HG03439 (cell line): Measurements from ENCODE around the gene ZNF622.

Experiments used
- ATAC-seq: cut with Tn5 transposase; IDR thresholded peaks from one replicate; pipeline ENCODE4 v1.9.1; 2021; ENCODE audit warnings: mild to moderate bottlenecking, moderate library complexity; ENCODE audit not compliant: unreplicated experiment

ZNF622 gene, protein sequence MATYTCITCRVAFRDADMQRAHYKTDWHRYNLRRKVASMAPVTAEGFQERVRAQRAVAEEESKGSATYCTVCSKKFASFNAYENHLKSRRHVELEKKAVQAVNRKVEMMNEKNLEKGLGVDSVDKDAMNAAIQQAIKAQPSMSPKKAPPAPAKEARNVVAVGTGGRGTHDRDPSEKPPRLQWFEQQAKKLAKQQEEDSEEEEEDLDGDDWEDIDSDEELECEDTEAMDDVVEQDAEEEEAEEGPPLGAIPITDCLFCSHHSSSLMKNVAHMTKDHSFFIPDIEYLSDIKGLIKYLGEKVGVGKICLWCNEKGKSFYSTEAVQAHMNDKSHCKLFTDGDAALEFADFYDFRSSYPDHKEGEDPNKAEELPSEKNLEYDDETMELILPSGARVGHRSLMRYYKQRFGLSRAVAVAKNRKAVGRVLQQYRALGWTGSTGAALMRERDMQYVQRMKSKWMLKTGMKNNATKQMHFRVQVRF

DNA sequence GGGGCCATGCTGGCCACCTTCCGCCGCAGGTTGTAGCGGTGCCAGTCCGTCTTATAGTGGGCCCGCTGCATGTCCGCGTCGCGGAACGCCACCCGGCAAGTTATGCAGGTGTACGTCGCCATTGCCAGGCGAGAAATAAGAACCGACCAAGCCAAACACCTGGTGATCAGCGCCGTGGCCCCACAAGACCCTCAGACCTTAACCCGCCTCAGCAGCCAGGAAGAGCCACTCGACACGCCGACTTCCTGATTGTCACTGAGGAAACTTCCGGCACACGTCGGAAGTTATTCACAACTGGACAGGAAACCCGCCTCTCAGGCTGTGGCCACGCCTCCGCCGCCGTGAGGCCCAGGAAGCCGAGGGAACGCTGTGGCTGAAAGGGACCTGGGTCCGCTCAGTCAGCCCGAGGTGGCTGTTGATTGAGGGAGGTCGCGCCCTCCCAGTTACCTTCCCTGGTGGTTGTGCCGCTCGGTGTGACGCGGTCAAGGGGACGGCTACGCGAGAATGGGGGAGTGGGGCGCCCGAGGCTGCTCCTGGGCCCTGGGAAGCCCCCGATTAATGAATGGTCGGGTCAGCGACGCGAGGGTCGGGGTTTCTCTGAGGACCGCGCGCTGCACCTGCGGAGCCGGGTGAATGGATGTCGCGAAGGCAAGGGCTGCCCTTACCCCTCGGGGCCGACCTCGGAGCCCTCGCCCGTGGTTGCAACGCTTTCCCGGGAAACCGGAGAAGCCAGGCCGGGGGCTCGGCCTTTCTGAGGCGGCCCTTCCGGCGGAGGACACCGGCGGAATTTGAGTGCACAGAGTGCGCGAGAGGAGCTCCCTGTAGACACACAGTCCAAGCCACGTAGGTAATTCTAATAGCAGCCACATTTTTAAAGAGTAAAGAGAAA lies at the start of gene ZNF622:
Gene ZNF622, minus strand, starts transcription at position 257 of the 889 bp plus-strand sequence. Its CDS starts 135 bp downstream, at position 122.
- ATAC-seq = peak; percentile 83

DNA sequence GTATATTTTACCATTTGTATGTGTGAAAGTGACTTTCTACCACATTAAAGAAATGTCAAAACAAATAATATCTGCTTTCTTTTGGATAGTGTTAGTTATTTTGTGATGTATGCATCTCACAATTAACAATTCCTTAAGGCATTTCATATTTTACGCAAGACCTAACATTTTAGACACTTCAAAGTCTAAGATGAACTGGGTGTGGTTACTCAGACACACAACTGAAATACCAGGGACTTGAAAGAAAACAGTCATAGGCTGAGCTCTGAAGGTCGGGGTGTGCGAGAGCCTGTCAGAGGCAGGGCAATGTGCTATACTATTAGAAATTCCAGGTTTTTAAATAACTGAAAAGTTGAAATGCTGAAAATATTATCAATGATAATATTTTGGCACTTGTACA lies 44.5 kb upstream of the ZNF622 start:
- ATAC-seq = no peak

DNA sequence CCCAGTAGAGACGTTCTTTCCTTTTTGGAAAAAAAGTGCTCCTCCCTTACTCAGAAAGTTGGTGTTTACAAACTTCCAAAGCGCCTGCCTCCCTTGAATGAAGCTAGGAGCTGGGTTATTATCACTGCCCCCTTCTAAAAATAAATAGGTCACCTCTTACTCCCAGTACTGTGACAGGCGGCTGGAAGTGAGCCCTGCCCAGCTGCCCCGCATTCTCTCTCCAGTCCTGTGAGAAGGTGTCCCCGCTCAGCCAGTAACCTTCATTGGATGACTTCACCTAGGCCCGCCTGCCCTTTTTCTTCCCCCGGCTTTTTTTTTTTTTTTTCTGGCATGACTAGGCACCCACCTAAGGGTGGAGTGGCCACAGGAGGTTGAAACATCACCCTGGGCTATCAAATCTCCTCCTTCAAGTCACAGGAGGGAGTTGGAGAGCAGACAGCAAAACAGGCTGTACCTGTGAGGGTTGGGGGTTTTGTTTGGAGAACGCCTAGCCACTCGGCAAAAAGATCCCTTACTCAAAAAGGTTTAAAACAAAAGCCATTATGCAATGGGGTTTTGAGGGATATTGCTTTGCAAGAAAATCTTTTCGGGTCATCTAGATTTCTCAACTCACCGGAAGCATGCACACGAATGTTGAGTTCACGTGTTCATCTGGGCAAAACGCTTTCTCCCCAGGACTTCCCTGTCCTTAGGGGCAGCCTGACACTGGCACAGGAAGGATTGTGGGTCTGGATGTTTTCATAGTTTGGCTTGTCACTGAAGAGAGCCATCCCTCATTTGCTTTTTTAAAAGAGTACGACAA lies 43.3 kb upstream of the ZNF622 start:
- ATAC-seq = no peak

DNA sequence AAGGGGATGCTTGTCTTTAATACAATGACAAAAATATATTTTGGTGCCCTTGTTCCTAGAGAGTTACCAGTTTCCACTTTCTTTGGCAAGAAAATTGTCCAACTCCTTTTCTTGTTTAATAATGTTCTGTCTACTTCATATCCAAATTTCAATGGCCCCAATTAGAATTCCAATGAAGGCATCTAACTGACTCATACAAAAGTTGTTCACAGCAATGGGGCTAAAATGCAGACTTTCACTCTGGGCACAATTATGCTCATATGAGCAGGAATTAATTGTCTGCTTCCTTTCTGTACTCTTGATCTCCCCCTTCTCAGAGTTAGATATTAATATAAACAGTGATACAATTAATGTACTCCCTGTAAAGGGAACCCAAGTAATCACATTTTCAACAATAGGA lies 42.1 kb upstream of the ZNF622 start:
- ATAC-seq = no peak

DNA sequence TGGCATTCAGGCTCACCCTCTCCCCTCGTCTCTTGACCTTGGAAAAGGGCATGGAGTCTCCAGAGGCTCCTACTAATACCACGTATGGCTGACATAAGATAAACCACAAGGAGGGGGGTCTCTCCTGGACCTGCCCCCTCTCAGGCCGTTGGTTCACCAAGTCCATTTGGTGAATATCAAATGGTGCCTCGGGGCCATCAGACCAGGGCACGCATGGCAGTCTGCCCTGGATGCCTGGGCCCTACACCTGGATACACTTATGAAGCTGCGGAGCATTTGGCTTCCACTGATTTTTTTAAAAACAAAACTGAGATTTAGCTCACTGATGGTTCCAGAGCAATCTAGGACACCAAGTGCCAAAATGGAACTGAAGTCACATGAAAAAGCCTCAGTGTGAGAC lies 40.3 kb upstream of the ZNF622 start:
- no peak for ATAC-seq

DNA sequence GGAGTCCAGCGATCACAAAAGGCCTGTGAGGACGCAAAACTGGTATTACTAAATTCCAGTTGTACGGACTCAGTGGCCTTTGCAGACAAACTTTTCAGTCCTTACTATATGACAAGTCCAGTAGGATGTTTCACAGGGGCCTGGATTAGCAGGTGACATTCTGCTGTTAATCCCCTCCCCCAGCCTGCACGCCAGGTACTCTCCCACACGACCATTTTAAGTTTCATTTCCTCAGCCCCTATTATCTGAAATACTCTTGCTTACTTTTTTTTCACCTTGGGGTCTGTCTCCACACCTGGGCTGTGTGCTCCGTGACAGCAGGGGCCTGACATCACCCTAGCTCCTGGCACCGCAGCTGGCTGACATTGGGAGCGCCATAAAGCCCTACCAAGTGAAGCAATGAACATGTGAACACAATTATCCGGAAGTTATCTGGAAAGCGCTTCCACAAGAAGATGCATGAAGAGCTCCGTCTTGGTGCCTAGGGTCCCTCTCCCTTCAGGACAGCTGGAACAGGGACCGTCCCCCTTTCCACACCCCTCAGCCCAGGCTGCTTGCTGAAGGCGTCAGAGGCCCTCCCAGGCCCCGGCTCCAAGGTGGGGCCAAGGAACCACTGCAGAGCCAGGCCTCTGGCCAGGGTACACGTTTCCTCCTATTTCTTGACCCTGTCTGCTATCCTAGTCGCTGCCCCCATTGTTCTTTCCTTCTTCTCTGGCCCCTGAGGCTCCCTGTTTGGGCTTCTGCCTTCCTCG lies 39.7 kb upstream of the ZNF622 start:
- no peak for ATAC-seq

DNA sequence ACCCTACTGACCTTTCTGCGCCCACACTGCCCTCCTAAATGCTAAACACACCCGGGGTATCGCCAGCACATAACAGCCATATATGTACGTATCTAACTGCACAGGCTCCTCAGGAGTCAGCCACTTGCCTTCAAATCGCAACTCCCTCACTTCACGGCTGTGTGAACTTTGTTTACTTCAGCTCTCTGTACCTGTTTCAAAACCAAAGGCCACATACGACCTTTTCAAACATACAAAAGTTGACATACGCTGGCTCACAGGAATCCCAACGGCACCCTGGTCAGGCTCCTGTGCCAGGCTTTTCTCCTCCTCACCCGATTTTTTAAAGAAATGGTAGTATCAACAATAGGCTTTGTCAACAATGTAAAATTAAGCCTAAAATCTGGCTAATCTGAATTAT lies 39.0 kb upstream of the ZNF622 start:
- ATAC-seq = no peak

DNA sequence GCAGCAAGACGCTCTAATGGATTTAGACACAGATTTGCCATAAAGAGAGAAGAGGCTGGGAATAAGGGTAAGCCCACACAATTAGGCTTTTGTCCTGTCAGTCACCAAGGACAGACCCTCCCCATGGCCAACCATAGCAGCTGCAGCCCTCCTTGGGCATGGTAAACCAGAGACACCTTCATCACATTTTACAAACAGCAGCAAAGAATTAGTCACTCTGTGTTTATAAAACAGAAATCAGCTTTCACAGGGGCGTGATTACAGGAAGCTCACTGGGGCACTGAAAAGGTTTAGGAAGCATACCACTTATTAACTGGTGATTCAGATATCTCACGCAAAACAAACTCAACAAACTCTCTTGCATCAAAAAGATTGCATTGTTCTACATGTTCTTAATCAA lies 37.3 kb upstream of the ZNF622 start:
- ATAC-seq = no peak

DNA sequence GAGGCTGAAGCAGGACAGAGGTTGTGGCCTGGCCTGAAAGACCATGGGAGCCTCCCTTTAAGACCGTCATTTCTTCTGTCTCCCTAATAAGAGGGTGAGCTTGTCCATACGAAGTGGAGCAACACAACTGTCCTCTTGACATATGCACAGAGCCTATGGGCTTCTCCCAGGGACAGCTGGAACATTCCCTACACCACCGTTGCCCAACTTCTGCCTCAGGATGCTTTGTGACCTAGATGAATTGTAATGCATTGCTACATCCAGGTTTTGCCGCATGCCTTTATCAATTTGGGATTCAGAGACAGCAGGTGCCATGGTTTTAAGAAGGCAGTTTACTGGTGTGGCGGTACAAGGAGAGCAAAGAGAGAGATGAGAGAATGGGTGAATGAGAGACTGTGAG lies 34.4 kb upstream of the ZNF622 start:
- ATAC-seq = no peak

DNA sequence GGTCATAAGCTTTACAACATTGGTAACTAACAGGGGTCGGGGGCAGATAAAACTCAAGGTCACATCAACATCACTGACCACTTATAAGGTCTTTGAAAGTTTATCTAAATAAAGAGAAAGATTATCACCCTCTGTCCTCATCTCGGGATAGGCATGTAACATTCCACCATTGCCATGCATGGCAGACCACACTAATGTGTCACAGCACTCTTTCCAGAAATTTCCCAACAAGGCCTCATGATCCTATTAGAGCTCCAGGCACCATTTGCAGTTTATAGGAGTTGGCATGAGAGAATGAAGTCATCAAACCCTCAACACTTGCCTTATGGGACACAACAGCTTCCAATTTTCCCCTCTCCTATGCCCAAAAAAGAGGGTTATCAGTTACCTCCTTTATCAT lies 31.9 kb upstream of the ZNF622 start:
- no peak for ATAC-seq

DNA sequence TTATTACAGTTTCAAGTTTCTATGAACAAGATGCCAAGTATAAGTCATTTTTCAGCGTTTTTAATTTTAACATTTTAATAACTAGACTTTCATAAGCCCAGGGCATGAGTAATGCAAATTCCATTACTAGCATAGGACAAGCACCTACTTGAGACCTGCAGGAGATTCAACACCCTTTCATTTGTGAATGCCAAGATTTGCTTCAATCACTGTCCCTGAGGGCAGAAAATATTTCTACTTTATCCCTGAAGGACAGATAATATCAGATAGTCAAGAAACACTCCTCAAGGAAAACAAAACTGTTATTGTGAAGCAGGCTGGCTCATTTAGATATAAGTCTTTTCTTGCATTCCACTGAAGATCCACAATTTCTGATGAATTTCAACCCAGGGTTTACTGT lies 27.7 kb upstream of the ZNF622 start:
- no peak for ATAC-seq

DNA sequence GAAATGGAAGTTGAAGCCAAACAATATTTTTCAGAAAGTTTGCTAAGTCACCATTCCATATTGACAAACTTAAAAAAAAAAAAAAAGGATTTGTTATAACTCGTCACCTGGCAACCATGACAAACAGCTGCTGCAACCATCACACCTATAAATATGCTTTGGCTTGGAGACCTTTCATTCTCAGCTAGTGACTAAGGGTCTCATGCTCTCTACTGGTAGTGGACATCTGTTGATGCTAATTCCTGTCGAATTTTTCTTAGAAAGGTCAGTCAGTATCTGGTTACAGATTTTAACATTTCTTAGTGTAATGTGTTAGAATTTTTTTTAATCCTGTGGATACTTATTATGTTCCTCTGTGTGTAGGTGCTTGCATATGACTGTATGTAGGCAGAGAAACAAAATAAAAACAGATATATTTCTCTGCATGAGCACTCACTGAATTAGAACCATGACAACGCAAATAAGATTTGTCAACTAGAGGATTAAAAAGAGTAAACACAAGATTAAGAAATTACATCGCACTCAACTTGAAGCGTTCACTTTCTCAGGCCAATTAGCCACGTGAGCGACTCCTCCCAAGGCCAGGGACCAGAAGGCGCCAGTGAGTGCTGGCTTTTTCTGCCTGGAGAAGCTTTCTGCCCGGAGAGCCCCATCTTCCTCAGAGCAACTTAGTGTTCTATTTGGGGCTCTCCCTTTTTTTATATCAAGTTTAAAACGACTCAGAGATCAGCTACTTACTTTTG lies 27.0 kb upstream of the ZNF622 start:
- no peak for ATAC-seq

DNA sequence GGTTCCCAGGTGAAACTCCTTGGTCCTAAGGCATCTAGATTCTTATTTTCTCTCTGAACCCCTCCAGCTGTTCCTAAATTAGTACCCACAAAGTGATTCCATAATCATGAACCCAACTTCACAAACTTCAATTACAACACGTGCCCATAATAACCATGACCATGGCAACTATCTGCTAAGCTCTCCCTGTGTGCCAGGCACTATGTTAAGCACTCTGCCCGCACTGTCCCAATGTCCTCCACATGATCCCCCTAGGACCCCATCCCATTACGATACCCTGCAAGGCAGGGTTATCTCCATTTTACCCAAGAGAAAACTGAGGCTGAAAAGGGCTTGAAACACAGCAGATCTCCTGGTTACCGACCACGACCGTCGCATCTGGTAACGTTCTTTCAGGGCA lies 25.3 kb upstream of the ZNF622 start:
- no peak for ATAC-seq

DNA sequence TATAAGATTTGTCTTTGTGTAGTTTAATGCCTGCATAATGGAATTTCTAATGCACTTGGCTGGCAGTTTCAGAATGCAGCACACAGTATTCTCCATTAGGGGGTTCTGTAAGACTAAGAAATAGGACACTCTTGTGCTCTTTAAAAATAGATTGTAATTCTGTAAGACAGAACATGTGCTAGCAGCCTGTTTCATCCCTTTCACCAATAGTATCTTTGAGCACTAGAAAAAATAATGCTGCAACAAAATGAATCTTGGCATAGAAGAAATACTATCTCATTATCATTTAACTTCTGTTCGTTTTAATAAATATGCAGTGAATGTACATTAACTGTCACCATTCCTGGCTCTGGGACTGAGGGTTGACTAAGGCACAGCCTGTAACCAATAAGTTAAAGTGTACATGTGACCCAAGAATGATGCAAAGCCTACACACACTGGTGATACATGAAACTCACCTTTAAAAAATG lies 23.8 kb upstream of the ZNF622 start:
- peak; percentile 71 for ATAC-seq

DNA sequence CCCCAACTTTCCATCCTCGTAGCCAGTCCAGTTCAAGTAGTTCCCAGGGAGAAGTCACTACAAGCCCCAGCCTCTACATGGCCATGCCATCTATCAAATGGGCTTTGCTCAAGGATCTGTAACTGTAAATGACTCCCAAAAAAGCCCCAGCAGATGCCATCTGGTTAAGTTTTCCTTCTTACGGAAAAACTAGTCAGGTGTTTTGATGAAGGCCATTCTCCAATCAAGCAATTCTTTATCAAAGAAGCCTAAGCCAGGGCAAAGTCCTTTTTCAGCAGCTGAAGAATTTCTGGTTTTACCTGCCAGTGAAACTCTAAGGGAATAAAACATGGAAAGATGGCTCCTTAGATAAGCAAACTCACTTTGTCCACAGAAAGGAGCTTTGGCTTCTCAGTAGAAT lies 21.9 kb upstream of the ZNF622 start:
- ATAC-seq = no peak

DNA sequence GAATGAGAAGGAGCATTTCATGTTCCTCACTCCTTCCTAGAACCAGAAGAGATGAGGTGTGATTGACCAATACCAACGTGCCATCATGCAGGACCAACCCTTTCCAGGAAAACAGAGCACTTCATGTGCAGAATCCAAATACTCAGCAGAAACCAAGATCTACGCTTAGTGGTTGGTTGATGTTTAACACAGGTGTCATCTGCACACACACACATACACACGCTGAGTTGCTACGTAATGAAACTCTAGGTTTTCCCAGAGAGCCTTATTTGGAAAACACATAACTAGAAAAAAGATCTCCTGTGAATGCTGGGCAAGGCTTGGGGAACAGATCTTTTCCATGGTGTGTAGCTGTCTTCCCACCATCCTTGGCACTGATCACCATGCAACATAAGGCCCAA lies 21.1 kb upstream of the ZNF622 start:
- no peak for ATAC-seq

DNA sequence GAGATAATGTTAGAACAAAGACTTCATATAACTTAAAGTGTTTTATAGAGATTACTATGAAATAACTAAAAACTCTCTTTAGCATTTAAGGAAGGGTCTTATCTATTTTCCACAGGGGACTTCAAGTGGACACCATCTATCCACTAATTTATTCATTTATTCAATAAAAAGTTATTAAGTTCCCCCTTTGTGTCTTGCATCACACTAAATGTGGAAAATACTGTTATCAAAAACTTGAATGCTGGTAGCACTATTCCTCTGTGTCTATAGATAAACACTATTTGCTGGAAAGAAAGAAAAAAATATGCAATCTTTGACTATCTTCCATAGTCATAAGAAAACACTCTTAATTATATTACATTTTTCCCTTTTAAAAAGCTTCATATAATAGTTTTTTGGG lies 20.1 kb upstream of the ZNF622 start:
- no peak for ATAC-seq

DNA sequence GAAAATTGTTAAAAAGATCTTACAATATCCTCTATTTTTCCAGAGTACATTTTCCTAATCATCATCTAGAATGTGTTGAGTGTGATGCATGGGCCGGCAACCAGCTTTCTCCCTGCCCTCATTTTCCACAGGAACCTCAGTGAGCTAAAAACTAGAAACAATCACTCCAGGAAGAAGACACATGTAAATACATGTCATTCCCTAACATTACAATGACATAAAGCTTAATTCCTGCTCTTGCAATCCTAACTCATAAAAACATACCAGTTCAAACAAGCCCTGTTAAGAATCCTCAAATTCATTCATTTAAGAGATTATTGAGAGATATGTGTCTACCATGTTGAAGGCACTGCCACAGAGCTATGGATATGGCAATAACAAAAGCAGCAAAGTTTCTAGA lies 18.5 kb upstream of the ZNF622 start:
- ATAC-seq = no peak

DNA sequence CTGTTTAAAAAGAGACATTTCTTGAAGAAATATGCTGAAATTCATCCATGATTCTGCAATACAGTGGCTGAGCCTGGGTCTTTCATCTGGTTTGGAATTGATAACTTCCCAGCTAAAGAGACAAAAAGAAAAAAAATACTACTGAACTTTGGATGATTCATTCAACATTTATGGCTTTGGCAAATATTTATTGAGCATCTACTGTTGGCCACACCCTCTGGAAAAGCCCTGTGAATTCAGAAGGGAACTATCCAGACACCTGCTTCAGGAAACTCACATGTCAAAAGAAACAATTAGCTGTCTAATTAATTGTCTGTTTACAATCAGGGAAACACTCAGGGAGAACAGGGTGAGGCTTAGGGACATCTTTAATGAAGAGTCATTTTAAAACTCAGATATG lies 17.8 kb upstream of the ZNF622 start:
- no peak for ATAC-seq

DNA sequence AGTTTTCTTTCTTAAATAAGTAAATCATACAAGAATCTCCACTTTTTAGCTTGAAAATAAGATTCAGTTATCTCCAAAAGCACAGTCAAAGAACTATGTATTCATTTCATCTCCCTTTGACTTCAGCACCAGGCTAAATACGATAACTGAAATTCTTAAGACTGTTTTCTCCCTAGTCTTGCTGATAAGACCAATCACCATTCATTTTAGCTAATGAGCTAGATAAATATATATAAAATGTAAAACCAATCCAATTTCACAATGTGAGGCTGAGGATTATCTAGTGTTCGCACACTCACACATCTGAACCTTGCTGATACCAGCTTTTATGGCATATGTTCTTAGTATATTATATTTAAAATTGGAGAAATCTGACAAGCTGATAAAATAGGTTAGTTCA lies 17.3 kb upstream of the ZNF622 start:
- no peak for ATAC-seq
